ENCODE measurements around the gene F8A2. TPM values are rescaled to one million over a fixed set of nuclear protein-coding genes. Genes with fewer than 3 reads are reported as not detected.
"Not testable (repeated sequence)": the region's sequence is repeated elsewhere in the genome, so short reads cannot be mapped to it uniquely, and the experiment has no call there.

Gene F8A2
- not detected for total RNA-seq

DNA sequence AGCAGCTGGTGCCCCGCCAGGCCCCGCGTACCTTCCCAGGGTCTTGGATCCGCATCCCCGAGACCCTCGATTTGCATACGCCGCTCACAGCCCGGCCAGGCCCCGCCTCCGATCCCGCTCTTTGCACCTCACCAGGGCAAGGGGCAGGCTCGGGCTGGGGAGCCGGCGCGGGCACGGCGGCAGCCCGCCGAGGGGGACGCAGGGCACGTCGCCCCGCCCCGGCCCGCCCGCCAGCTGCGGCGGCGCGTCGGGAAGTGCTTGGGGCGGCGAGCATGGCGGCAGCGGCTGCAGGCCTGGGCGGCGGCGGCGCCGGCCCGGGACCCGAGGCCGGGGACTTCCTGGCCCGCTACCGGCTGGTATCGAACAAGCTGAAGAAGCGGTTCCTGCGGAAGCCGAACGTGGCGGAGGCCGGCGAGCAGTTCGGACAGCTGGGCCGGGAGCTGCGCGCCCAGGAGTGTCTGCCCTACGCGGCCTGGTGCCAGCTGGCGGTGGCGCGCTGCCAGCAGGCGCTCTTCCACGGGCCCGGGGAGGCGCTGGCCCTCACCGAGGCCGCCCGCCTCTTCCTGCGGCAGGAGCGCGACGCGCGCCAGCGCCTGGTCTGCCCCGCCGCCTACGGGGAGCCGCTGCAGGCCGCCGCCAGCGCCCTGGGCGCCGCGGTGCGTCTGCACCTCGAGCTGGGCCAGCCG is at the start of gene F8A2:
Gene F8A2 (plus strand): TSS at position 253 of the 686 bp plus-strand sequence. CDS start 20 bp downstream, at position 273.
- H3K36me3 ChIP-seq; in situ Hi-C loops (cut with MboI; ENCODE audit: low sequenced_read_pairs in 4 of 4); H3K27me3 ChIP-seq; H3K27ac ChIP-seq; H3K4me3 ChIP-seq; DNase-seq; H3K4me1 ChIP-seq; H3K9me3 ChIP-seq; intact Hi-C loops (cut with DNase I; ENCODE audit: low total_unique reads): not testable (repeated sequence)
- ATAC-seq: peak; percentile 87 to 91

DNA sequence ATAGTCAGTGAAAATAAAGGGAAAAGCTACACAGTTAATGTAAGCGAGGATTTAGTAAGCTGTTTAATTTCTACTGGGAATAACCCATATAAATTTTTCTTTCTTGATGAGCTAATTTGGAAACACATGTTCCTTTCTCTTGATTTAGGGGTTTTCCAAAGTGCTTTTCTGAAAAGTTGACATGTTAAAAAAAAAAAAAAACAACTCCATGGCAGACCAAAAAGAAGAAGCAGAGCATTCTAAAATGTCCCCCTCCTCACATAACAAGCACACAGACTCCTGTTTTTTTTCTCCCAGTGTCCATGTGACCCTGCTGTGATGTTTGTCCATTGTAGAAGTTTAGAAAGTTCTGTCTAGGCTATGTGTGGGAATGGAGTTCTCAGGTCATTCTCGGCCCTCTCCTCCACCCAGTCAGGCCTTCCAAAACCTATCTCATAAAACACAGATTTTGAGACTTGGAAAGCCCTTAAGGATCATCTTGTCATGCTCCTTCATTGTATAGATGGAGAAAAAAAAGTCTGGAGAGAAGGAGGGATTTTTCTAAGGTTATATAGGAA is 48.3 kb upstream of the F8A2 start:
- no peak for DNase-seq
- TF ChIP-seq POLR2A (IDR thresholded peaks at IDR 0.05): no peak
- TF ChIP-seq, protein P1, sequence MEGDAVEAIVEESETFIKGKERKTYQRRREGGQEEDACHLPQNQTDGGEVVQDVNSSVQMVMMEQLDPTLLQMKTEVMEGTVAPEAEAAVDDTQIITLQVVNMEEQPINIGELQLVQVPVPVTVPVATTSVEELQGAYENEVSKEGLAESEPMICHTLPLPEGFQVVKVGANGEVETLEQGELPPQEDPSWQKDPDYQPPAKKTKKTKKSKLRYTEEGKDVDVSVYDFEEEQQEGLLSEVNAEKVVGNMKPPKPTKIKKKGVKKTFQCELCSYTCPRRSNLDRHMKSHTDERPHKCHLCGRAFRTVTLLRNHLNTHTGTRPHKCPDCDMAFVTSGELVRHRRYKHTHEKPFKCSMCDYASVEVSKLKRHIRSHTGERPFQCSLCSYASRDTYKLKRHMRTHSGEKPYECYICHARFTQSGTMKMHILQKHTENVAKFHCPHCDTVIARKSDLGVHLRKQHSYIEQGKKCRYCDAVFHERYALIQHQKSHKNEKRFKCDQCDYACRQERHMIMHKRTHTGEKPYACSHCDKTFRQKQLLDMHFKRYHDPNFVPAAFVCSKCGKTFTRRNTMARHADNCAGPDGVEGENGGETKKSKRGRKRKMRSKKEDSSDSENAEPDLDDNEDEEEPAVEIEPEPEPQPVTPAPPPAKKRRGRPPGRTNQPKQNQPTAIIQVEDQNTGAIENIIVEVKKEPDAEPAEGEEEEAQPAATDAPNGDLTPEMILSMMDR (IDR thresholded peaks at IDR 0.05 in 4 of 5, conservative IDR thresholded peaks at IDR 0.05 in 1 of 5): no peak
- no peaks in the 10 kb centered on the region for H3K36me3 ChIP-seq
- no peaks in the 10 kb centered on the region for H3K9me3 ChIP-seq
- H3K27me3 ChIP-seq: no peaks in the 10 kb centered on the region
- ATAC-seq: no peak
- H3K4me3 ChIP-seq: peak overlapping the region; percentile 18 to 43 (median 30)
- H3K27ac ChIP-seq: peak overlapping the region; percentile 54 to 67 (median 60)
- H3K4me1 ChIP-seq: no peaks in the 10 kb centered on the region
- in situ Hi-C loops (cut with MboI; ENCODE audit: low sequenced_read_pairs in 4 of 4): no loop called here
- intact Hi-C loops (cut with DNase I; ENCODE audit: low total_unique reads): no loop called here

DNA sequence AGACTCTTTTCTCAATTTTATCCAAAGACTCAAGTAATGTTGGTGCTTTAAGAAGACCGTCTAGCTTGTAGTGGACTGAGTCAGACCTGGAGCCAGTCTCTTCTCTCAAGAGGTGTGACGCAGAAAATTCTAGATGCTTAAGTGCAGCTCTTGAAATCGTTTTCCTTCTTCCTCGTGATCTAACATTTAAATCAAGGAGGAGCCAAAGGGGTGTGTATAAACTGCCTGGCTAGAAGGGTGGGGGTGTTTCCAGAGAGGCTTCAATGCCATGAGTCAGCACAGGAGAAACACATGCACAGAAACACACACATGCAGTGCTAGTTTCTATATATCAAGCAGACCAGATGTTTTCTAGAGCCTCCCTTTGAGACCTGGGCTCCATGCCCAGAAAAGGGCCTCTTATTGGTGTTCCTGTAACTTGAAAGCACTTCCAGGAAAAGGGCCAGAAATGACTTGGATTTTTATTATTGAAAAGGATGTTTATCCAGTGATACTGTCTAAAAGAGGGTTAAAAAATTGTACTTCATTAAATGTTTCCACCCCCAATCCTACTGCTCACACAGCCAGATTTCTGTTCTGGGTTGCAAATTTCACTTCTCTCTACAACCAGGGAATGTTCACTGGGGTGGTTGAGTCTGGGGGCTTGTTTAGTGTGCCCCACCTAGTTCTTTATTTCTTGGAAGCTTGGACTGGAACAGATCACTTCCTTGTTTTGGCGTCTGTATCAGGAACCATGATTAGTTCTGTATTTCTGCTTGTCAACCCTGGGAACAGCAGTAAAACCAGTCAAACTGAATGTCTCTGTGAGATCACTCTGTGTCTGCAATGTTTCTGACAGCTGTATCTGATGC is 47.2 kb upstream of the F8A2 start, which contains the start of gene CLIC2:
Gene CLIC2 (minus strand): TSS at position 129 of the 851 bp plus-strand sequence. CDS start 187 bp downstream, outside the sequence.
- no peaks in the 10 kb centered on the region for H3K27me3 ChIP-seq
- TF ChIP-seq, protein P1 (IDR thresholded peaks at IDR 0.05 in 4 of 5, conservative IDR thresholded peaks at IDR 0.05 in 1 of 5): no peak
- peak; percentile 15 to 47 for TF ChIP-seq POLR2A (IDR thresholded peaks at IDR 0.05)
- no peaks in the 10 kb centered on the region for H3K36me3 ChIP-seq
- peak within 1 kb of the TSS; percentile 18 to 43 (median 30) for H3K4me3 ChIP-seq
- in situ Hi-C loops (cut with MboI; ENCODE audit: low sequenced_read_pairs in 4 of 4): no loop called here
- intact Hi-C loops (cut with DNase I; ENCODE audit: low total_unique reads): no loop called here
- no peaks in the 10 kb centered on the region for H3K9me3 ChIP-seq
- no peaks in the 10 kb centered on the region for H3K4me1 ChIP-seq
- H3K27ac ChIP-seq: peak within 1 kb of the TSS; percentile 54 to 67 (median 60)
- ATAC-seq: peak; percentile 36 to 47
- peak in 1 of 2 donors; percentile 9 for DNase-seq

DNA sequence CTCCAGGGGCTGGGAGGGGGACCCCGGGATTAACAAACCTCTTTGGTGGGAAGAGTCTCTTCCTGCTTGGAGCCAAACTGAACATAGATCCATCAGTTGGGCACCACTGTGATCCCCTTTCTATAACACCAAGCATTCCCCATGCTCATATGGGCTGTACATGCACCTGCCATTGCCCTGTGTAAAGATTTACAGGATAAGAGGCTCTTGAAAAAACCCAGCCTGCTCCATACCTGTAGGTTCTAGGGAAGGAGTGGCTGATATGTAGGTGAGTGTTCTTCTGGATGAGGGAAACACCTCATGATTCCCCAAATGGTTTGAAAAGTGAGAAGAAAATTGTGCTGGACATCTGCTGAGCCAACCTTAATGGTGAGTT is 46.6 kb upstream of the F8A2 start:
- ATAC-seq: not testable (repeated sequence)
- peak overlapping the region in 2 of 4 donors; percentile 60 to 67 for H3K27ac ChIP-seq

DNA sequence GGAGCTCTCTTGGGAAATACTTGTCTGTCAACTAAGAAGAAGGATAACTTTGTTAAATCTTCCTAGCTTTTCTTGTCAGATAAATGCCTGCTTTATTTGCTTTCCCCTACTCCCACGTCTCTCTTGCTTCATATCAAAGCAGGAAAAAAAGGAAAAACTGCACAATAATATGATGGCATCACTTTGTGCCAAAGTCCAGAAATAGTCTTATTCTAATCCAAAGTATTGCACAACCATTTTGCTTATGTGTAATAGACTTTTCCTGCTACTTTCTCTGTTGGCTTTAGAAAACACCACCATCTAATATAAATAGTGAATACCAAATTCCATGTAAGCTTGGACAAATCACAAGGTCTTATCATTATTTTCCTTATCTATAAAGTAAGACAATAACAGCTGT is 36.2 kb upstream of the F8A2 start:
- ATAC-seq; in situ Hi-C loops (cut with MboI; ENCODE audit: low sequenced_read_pairs in 4 of 4); H3K4me3 ChIP-seq; H3K9me3 ChIP-seq; DNase-seq; H3K27me3 ChIP-seq; H3K36me3 ChIP-seq; intact Hi-C loops (cut with DNase I; ENCODE audit: low total_unique reads); H3K4me1 ChIP-seq; H3K27ac ChIP-seq: not testable (repeated sequence)

More for the DNA sequence above, 46.6 kb upstream of the F8A2 start:
- DNase-seq; H3K27me3 ChIP-seq; H3K36me3 ChIP-seq; intact Hi-C loops (cut with DNase I; ENCODE audit: low total_unique reads); in situ Hi-C loops (cut with MboI; ENCODE audit: low sequenced_read_pairs in 4 of 4); H3K4me3 ChIP-seq; H3K4me1 ChIP-seq; H3K9me3 ChIP-seq: not testable (repeated sequence)

DNA sequence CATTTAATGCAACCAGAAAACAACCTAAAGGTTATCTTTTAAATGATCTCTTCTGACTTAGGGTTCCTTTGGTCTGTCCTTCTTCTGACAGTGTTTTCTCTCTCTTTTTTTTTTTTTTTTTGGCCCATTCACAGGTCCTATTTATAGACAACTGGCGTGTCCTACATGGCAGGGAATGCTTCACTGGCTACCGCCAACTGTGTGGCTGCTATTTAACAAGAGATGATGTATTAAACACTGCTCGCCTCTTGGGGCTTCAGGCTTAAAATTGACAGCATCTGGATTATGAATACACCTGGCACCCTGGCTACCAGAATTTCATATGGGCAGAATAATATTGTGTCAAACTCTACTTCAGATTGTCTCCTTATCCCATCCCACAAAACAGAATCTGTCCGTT is 32.4 kb upstream of the F8A2 start:
- H3K4me3 ChIP-seq; ATAC-seq; DNase-seq; H3K27ac ChIP-seq; intact Hi-C loops (cut with DNase I; ENCODE audit: low total_unique reads); in situ Hi-C loops (cut with MboI; ENCODE audit: low sequenced_read_pairs in 4 of 4); H3K27me3 ChIP-seq; H3K4me1 ChIP-seq; H3K36me3 ChIP-seq; H3K9me3 ChIP-seq: not testable (repeated sequence)

DNA sequence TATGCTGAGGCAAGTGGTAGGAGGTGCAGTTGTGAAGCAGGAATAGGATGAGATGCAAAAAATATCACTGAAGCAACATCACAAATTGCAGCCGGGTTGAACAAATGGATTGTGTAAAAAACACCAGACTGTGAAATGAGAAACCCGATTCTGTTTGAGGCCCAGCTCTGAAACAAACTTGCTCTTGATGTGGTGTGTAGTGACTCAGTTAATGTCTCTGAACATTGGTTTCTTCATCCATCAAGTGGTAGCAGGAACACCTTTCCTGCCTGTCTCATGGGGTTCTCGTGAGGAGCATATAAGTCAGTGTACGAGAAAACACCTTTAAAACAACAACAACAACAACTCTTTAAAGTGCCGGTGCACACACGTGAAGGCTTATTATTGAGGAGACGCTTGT is 18.2 kb upstream of the F8A2 start:
- in situ Hi-C loops (cut with MboI; ENCODE audit: low sequenced_read_pairs in 4 of 4): not testable (repeated sequence)

DNA sequence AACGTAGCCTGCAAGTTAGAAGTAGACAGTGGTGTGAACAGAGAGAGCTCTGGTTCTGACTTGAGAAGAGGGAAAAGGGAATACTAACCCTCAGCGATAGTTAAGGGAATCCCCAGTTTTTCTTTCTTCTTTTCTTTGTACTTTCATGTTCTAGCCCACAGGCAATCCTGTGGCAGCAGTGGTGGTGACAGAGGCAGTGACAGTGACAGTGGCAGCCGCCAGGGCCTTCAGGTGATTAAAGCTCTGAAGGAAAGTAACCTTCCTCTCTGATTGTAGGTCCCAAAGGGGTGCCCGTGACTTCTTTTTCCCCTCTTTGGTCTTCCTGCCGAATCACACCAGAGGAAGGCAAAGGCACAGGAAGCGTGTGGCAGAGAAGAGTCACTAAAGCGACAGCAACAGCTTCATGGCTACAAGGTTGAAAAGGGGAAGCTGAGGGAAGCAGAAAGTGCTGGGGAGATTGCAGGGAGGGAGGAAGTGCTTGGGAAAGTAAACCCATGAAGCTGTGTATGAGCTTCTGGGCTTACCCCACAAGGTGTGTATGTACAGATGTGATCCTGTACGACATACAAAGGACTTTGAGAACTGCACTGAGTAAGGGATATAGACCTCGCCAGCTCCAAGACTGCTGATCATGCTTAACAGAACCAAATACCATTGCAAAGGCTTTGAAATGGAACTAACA is 8.0 kb upstream of the F8A2 start:
- ATAC-seq; intact Hi-C loops (cut with DNase I; ENCODE audit: low total_unique reads); DNase-seq; H3K9me3 ChIP-seq; H3K27me3 ChIP-seq; H3K36me3 ChIP-seq; H3K27ac ChIP-seq; in situ Hi-C loops (cut with MboI; ENCODE audit: low sequenced_read_pairs in 4 of 4); H3K4me1 ChIP-seq; H3K4me3 ChIP-seq: not testable (repeated sequence)

More for the DNA sequence above, 18.2 kb upstream of the F8A2 start:
- H3K36me3 ChIP-seq; ATAC-seq; H3K27me3 ChIP-seq; H3K27ac ChIP-seq; intact Hi-C loops (cut with DNase I; ENCODE audit: low total_unique reads); H3K4me3 ChIP-seq; H3K9me3 ChIP-seq; H3K4me1 ChIP-seq; DNase-seq: not testable (repeated sequence)

DNA sequence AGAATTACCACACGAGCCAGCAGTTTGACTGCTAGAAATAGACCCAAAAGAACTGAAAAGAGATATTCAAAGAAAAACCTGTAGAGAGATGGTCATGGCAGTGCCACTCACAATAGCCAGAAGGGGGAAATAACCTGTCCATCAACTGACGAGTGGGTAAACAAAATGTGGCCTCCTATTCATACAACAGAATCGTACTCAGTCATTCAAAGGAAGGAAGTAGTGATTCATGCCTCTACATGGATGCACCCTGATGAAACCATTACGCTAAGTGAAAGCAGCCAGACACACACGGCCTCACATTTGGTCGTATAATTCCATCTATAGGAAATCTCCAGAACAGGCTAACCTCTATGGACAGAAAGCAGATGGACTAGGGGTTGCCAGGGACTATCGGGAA is 2.1 kb upstream of the F8A2 start:
- H3K27ac ChIP-seq; DNase-seq; intact Hi-C loops (cut with DNase I; ENCODE audit: low total_unique reads); H3K4me3 ChIP-seq; H3K36me3 ChIP-seq; H3K4me1 ChIP-seq; in situ Hi-C loops (cut with MboI; ENCODE audit: low sequenced_read_pairs in 4 of 4); ATAC-seq; H3K27me3 ChIP-seq; H3K9me3 ChIP-seq: not testable (repeated sequence)
